ENCODE results near the gene GPR158.

GPR158 gene

DNA sequence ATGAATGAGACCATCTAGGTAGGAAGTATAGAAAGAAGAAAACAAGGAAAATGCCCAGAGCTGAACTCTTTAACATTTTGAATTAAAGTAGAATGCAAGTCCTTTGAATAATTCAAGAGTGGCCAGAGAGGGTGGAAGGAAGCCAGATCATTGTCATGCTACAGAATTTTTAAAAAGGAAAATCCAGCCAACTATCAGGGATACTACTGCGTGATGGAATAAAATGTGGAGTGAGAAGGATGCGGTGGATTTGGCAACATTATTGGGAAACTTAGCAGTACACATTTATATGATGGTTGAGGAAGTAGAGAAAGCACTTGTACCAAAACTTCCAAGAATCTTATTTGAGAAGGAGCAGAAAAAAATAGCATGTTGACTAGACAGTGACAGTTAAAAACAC is 261.6 kb downstream of the GPR158 start:
- no peak for DNase-seq

DNA sequence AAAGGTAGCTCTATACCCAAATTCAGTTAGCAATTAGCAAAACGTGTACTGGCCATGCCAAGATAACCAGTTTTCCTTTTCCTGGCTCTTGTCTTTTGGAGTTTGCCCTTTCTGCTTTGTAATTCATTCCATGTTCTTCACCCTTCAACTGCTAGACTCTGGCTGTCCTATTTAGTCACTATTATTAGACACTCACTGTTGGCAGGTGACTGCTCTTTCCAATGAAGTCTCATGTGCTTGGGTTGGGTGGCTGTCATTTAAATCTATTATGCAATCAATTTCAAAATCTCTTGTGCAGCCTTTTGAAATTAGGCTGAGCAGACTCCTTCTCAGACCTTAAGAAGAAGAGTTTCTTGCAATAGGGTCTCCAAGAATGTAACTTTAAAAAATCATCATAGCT is 266.5 kb downstream of the GPR158 start:
- DNase-seq, result no peak

DNA sequence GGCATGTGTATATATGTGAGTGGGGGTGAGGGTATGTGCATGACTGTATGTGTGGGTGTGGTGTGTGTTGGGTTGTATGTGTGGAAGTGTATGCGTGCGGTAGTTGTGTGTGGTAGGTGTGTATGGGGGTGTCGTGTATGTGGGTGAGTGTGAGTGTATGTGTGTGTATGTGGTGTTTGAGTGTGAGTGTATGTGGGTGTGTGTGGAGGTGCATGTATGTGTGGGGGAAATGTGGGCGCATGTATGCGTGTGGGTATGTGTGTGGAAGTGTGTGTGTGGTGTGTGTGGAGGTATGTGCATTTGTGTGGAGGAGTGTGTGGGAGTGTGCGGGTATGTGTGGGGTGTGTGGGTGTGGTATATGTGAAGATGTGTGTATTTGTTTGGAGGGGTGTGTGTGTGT is 269.5 kb downstream of the GPR158 start:
- DNase-seq, result no peak

DNA sequence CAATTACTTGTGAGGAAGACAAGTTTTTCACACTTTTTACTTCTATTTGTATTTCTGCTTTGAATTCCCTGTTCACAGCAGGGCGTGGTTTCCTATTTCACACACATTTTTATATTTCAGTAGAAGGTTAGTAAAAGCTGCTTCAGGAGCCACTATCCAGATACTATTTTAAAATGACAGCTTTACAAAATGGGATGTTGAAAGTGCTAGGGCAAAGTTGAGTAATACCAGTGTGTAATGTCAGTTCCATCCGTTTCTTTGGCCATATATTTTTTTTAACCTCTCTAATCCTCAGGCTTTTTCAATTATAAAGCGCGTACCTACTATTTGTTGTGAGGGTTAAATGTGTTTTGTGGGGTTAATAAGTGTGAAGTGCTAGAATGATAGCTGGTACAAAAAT is 276.6 kb downstream of the GPR158 start:
- no peak for DNase-seq

DNA sequence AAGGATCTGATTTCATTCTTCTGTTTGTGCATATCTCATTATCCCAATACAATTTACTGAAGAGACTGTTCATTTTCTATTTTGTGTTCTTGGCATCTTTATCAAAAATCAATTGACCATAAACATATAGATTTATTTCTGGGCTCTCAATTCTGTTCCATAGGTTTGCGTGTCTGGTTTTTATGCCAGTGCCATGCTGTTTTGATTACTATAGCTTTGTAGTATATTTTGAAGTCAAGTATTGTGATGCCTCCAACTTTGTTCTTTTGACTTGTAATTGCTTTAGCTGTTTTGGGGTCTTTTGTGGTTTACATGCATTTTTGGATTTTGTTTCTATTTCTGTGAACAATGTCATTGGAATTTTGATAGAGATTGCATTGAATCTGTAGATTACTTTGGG is 278.8 kb downstream of the GPR158 start:
- no peak for DNase-seq

DNA sequence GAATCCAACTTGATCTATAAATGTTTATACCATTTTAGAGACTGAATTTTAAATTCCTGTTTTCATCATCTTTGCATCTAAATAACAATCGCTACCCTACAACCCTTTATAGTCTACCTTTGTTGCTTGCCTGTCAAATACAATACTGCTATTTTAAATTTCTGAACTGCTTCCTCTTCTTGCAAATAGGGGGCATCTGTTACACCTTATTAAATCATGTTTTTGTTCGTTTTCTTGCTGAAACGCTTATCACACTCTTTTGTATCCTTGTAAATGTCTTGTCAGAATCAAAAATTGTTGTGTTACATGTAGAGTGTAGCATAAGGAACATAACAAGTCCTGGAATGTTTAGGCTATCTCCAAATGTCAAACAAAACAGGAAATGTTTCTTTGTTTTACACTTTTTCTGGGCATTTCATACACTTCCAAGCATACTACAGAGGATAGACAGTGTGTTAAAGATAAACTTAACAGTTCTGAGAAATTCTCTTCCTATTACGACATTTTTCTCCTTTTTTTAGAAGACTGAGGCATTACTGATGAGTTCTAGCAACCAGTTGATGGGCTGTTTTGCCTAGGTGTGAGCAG is 281.3 kb downstream of the GPR158 start:
- no peak for DNase-seq

DNA sequence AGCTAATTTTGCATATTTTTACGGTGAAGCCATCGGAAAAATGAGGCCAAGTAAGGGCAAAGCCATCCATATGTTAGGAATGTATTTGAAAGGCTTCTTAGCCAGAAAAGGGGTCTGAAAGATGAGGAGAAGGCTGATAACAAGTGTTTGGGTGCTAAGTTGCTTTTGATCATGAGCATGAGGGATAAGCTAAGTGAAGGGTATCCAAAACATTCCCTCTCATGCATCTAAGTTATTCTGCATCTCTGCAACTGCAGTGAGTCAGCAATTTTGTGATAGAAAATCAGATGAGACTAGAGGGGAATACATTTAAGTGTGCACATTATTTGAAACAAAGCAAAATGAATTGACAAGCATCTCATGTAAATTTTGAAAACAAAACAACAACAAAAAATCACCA is 282.8 kb downstream of the GPR158 start:
- DNase-seq, result no peak

DNA sequence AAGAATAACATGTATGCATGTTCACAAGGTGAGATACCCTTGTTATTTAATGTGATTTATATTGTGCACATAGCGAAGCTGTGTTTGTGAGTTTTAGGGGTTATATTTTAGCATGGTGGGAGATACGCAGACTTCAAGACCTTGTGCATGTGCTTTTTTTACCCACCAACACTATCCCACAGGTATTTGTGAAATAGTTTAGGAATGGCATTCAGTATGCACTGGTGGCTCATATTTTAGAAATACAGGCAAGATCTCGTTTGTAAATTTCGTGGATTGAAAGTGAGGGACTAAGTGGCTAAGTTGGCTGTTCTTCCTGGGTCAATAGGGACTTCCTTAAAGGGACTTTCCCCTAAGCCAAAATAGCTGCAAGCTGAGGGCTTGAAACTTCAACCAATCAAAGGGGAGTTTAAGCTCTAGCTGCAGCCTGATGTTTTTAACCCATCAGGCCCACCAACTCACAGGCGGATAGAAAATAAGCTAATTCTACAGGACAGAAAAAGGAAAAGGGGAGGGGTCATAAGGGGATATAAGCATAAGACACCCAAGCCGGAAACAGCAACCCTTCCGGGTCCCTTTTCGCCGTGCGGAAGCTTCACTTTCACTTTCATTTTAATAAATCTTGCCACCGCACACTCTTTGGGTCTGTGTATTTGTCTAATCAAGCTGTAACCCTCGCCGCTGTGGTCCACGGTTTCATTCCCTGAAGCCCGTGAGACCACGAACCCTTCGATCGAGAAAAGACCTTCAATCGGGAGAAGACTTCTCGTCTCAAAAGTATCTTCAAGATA is 291.0 kb downstream of the GPR158 start:
- DNase-seq, result no peak

DNA sequence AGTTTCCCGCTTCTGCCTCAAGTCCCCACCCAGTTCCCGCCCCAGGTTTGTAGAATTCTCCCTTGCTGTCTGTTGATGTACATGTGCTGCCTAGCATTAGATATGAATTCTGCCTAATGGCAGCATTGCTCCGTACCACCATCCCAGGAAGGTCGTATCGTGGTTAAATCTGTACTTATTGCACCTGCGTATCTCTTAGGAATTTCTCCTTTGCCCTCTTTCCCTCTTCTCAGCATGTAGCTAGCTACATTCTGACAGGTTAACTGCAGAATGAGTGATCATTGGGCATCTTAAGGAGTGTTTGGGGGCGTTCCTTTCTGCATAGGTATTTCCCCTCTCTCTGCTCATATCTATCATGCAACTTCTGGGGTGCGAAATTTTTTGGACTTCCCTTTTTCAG is 293.1 kb downstream of the GPR158 start:
- DNase-seq, result no peak

DNA sequence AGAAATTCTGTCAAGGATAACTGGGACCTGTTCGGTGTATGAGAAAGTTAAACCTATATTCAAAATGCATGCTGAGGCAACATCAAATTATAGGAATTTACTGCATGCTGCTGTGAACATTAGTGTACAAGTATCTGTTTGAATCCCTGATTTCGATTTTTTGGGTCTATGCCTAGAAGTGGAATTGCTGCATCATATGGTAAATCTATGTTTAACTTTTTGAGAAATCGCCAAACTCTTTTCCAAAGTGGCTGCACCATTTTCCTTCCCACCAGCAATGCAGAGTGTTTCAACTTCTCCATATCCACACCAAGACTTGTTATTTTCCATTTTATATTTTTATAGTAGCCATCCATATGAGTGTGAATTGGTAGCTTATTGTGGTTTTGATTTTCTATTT is 306.7 kb downstream of the GPR158 start:
- DNase-seq, result no peak

DNA sequence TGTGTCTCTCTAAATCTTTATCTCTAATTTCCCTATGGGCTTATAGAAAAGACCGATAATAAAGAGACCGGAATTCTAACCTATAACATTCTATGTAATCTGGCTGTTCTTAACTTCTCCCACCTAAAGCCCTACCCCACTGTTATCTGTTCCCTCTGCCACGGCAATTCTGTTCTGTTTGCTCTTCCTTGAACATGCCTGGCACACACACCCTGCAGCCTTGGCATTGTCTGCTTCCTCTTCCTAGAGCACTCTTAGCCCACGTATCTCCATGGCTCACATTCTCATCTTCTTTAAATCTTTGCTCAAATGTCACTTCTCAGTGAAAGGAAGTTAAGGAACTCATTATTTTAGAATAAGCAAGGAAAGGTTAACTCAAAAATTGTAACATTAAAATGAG is 309.2 kb downstream of the GPR158 start:
- DNase-seq, result no peak

DNA sequence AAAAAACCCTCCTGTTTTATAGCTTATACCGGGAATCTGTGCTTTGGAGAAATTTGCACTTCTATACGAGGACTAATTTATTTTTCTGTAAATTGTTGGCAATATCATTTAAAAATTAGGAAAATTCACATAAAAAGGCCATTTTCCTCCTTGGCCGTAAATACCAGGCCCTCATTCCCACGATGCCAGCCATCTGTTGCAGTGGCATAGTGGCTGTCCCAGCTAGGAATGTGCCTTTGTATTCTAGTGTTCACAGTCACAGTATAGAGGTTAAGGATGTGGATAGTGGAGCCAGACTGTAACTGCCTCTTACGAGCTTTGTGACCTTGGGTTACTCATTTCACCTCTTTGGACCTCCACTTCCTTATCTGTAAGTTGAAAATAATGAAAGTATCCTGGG is 312.5 kb downstream of the GPR158 start:
- no peak for DNase-seq

DNA sequence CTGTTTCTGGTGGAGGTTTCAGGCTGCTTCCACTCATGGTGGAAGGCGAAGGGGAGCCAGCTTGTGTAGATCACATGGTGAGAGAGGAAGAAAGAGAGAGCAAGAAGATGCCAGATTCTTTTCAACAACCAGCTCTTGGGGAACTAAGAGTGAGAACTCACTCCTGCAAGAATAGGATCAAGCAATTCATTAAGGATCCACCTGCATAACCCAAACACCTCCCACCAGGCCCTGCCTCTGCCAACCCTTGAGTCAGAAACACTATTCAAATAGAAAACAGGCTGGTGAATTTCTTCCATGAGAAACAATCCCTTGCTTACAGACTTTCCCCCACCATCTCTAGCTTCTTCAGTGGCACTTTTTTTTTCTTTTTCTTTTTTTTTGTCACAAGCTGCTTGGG is 317.2 kb downstream of the GPR158 start:
- DNase-seq, result no peak

DNA sequence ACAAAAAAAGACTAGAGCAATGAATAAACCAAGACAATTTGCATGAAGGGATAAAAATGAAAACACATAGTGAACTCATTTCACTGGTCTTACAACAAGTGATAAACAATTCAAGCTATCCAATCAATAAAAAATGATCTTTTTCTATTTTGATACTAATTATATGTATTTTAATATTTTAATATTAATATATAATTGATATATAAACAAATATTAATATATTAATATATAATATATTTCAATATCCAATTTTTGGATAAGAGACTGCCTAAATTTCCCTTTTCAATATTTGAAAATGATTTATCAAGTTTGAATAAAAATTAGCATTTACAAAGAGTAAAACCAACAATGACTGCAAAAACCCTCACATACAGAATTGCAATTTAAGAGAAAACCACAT is 317.9 kb downstream of the GPR158 start:
- DNase-seq, result no peak

DNA sequence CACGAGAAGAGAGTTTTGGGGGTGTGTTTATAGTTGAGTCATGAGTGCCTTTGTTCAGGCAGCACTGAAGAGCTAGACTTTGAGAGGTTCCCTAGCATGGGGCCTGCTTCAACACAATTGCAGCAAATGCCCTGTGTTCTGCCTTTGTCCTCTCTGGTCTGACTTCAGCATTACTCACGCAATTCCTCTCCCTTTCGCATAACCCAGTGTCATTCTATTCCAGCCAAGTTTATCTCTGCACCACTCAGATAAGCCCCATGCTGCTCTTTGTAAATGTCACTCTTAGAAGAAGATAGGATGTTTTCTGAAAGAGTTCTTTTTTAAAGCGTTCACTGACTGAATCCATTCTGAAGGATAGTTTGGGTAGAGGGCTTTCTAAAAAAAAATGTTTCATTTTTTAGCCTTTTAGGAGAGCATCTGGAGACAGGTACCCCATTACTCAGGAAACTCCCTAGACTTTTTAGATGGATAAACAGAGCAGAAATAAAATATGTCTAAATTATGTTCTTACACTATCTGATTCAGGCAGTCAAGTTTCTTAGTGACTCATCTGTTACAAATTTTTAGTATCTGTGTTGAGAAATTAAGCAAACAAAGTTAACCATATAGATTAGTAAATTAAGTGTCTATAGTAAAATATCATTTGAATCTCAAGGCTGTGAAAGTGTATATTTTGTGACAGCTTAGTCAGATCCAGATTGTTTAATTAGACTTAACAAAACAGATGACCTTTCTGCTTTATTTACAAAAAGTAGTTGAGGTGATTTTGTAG is 318.5 kb downstream of the GPR158 start:
- no peak for DNase-seq

DNA sequence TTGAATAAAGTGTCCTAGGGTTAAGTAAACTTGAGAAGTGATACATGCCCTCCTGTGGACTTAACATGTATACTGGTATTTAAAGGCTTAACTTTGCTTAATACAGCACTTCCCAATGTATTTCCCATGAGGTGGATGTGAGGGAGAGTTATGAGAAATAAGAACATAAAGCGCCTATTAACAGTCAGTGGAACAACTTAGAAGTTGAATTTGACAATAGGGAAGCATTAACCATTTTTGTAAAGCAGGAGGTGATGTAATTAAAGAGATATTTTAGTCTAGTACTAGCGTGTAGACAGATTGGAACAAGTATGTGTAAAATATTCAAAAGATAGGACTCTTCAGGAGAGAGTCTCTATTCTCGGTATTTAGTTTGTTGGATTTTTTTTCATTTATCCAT is 322.4 kb downstream of the GPR158 start:
- DNase-seq, result no peak

DNA sequence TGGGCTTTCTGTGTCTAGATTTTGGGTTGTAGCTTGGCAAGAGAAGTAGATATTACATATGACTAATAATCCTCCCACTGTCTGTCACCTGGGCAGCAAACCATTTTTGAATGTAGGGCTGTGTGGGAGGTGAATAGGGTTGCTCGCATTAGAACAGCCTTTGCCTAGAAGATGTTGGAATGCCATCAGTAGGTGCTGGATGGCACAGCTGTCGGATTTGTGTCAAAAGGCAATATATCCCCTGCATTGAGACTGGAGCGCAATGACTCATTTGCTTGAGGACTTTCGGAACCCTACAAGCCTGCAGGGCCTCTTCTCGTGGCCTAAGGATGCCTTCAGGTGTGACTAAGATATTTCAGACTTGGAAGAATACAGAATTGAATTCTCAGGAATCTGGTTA is 323.8 kb downstream of the GPR158 start:
- DNase-seq, result no peak

DNA sequence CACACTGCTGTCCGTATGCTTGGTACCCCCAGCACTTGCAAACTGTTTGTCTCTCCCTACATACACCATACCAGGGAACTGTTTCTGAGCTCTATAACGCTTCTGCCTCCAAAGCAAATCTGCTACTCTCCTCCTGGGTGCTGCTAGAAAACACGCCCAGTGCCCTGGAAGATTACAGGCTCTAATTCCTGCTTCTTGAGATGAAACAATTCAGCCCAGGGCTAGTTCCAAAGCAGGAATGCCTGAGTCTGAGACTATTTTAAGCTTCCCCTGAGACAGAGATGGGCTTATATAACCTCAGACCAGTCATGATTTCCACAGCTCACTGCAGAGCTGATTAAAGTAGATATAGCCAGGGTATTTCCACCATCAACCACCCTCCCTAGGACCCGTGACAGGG is 327.1 kb downstream of the GPR158 start:
- DNase-seq, result no peak

DNA sequence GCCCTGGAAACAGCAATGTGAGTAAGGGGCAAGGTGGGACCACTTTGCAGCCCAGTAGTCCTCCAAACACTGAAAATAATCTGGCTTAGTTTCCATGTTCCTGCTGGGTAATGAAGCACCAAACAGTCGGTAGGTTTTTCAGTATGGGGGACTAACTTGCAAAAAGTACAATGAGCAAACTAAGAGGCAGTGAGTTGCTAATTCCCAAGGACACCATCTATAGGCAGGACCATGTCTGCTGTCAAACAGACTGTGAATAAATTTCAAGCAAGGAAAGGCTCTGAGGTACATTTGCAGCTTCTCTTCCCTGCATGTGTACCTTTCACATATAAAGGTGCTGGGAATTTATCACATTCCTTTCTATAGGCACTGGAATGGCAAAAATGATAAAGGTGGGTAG is 327.7 kb downstream of the GPR158 start:
- no peak for DNase-seq

DNA sequence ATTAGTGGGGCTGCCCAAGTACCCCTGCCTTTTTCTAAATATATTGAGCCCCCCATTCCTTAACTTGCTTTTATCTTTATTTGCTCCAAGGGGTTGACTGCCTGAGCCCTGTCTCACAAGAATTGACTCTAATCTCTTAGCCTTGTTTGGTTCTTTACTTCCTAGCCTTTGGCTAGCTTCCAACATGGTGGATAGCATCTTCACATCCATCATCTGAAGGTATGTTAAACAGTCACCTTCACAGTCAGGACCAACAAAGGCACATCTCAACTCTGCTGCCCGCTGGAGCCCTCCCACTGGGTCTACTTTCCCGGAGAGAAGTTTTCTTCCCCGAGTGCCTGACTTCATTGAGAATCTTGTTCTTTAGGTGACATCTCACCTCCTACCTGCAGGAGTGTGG is 329.5 kb downstream of the GPR158 start:
- no peak for DNase-seq

DNA sequence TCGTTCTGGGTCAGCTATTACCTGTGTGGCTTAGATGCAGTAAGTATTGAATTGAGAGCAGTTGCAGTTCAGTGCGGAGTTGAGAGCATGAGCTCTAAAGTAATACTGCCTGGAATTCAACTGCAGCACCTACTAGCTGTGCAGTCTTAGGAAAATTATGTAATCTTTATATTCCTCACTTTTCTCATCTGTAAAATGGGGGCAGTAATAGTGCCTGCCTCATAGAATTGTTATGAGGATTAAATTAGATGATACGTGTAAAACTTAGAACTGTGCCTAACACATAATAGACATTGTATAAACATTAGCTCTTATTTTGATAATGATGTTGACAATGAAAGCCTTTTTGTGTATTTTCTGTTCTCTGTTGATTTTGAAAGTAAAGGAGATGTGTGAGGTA is 330.0 kb downstream of the GPR158 start:
- DNase-seq, result no peak

DNA sequence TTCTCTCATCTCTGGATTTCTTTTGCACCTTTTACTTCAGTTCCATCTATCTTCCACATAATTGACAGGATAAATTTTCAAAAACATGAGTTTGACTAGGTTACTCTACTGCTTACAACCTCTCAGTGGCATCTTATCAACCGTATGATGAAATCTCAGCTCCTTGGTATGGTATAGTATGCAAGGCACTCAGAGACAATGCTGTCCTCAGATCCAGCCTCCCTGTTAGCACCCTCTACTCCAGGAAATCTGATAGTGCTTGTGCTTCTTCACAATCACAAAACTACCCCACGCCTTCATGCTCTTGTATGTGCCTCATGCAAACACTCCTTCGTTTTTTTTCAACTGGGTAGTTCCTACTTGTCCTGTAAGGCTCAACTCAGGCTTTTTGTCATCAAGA is 330.7 kb downstream of the GPR158 start:
- no peak for DNase-seq

DNA sequence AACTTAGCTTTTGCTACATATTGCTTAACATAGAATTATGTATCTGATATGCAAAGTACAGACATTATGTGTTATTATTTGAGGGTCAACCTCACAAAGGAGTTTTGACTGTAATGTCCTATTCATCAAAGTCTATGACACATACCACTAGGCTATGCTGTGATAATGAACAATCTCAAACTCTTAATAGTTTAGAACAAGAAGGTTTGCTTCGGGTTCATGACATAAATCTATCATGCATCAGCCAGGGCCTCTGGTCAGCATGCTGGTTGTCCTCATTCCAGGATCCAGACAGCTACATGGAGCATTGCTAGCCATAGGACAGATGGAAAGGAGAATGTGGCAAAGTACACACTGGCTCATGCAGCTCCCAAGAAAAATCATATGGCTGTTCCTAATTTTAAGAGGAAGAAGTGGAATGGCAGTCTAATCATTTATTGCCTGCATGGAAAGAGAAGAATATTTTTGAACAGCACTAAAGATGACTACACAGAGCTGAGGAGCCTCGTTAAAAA is 332.1 kb downstream of the GPR158 start:
- DNase-seq, result no peak
